ENCODE results near the gene BRIP1. TPM values are rescaled to one million over a fixed set of nuclear protein-coding genes. Genes with fewer than 3 reads are reported as not detected.

BRIP1 gene
- total and polyA plus RNA-seq, 2 experiments from 2014 or later, result 2.2 to 4.0 TPM

GRCh38 chr17:61634011-61634539 is 229.3 kb downstream of the BRIP1 start:
- no peaks in the 10 kb centered on the region for H3K4me1 ChIP-seq (ENCODE audit: insufficient read depth)
- no peak overlapping the region for H3K4me3 ChIP-seq
- H3F3A ChIP-seq (ENCODE audit: insufficient read depth), result no peaks in the 10 kb centered on the region
- in situ Hi-C loops (cut with MboI), result loop anchor here (5.0 to 25.0 kb wide), 2 partner anchors 208 to 478 kb away; no protein-coding TSS in a partner anchor
- no peaks in the 10 kb centered on the region for H3K79me2 ChIP-seq (ENCODE audit: insufficient read depth)
- no peaks in the 10 kb centered on the region for H4K20me1 ChIP-seq (ENCODE audit: insufficient read depth)
- no peaks in the 10 kb centered on the region for H3K27me3 ChIP-seq (replicated peaks; ENCODE audit: insufficient read depth)
- no peaks in the 10 kb centered on the region for H3K36me3 ChIP-seq (ENCODE audit: low read depth)
- no peak overlapping the region for H3K4me2 ChIP-seq (ENCODE audit: unreplicated experiment)
- no peak overlapping the region for H3K27ac ChIP-seq
- TF ChIP-seq EZH2phosphoT487 (IDR thresholded peaks at IDR 0.05; ENCODE audit: insufficient read depth, low read depth), result no peak
- TF ChIP-seq EZH2 (IDR thresholded peaks at IDR 0.05; ENCODE audit: insufficient read depth, poor library complexity, severe bottlenecking), result no peak
- no peaks in the 10 kb centered on the region for H3K9me2 ChIP-seq (ENCODE audit: insufficient read depth)
- DNase-seq, result no peak
- H3K9ac ChIP-seq, result no peak overlapping the region
- H3K9me3 ChIP-seq (ENCODE audit: low read depth), result no peaks in the 10 kb centered on the region
- H2AFZ ChIP-seq, result no peak overlapping the region

DNA sequence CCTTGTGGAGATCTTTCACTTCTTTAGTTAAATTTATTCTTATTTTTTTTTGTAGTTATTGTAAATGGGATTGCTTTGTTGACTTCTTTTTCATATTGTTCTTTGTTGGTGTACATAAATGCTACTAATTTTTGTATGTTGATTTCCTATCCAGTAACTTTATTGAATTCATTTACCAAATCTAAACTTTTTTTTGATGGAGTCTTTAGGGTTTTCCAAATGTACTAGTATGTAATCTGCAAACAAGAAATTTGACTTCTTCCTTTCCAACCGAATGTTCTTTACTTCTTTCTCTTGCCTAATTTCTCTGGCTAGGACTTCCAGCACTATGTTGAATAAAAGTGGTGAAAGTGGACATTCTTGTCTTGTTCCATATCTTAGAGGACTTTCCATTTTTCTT is 230.5 kb downstream of the BRIP1 start:
- in situ Hi-C loops (cut with MboI), result loop anchor here (5.0 to 25.0 kb wide), 2 partner anchors 209 to 479 kb away; no protein-coding TSS in a partner anchor
- Histone ChIP-seq H3K79me2 (ENCODE audit: insufficient read depth) (no peaks in the 10 kb centered on the region), H3K9me3 (ENCODE audit: low read depth) (no peaks in the 10 kb centered on the region), H3K4me3 (no peak overlapping the region), H3K4me2 (ENCODE audit: unreplicated experiment) (no peak overlapping the region), H3K36me3 (ENCODE audit: low read depth) (no peaks in the 10 kb centered on the region), H3F3A (ENCODE audit: insufficient read depth) (no peaks in the 10 kb centered on the region), H2AFZ (no peak overlapping the region), H3K9me2 (ENCODE audit: insufficient read depth) (no peaks in the 10 kb centered on the region), H3K27ac (no peak overlapping the region), H4K20me1 (ENCODE audit: insufficient read depth) (no peaks in the 10 kb centered on the region), H3K27me3 (replicated peaks; ENCODE audit: insufficient read depth) (0 out of 2 replicates have a peak, but pooled peaks cover 4% of the 10 kb centered on the region), H3K4me1 (ENCODE audit: insufficient read depth) (no peaks in the 10 kb centered on the region), H3K9ac (no peak overlapping the region)
- TF ChIP-seq EZH2phosphoT487 (IDR thresholded peaks at IDR 0.05; ENCODE audit: insufficient read depth, low read depth), result no peak
- TF ChIP-seq EZH2 (IDR thresholded peaks at IDR 0.05; ENCODE audit: insufficient read depth, poor library complexity, severe bottlenecking), result no peak
- 85 to 94% methylated on average over 1 of the region's 1 CpG for WGBS, 2 experiments (ENCODE audit: low coverage in 1 of 2, low lambda C conversion rate in 2 of 2, missing lambda C conversion rate in 2 of 2)
- no peak for DNase-seq

GRCh38 chr17:61631800-61632199 is 231.5 kb downstream of the BRIP1 start:
- no peaks in the 10 kb centered on the region for H3K79me2 ChIP-seq (ENCODE audit: insufficient read depth)
- H3K4me1 ChIP-seq (ENCODE audit: insufficient read depth), result no peaks in the 10 kb centered on the region
- H4K20me1 ChIP-seq (ENCODE audit: insufficient read depth), result no peaks in the 10 kb centered on the region
- no peak for TF ChIP-seq EZH2 (IDR thresholded peaks at IDR 0.05; ENCODE audit: insufficient read depth, poor library complexity, severe bottlenecking)
- TF ChIP-seq EZH2phosphoT487 (IDR thresholded peaks at IDR 0.05; ENCODE audit: insufficient read depth, low read depth), result no peak
- H3K4me3 ChIP-seq, result no peak overlapping the region
- no peaks in the 10 kb centered on the region for H3K36me3 ChIP-seq (ENCODE audit: low read depth)
- H3K9me2 ChIP-seq (ENCODE audit: insufficient read depth), result no peaks in the 10 kb centered on the region
- 0 out of 2 replicates have a peak, but pooled peaks cover 5% of the 10 kb centered on the region for H3K27me3 ChIP-seq (replicated peaks; ENCODE audit: insufficient read depth)
- WGBS, 2 experiments (ENCODE audit: low coverage in 1 of 2, low lambda C conversion rate in 2 of 2, missing lambda C conversion rate in 2 of 2), result 88 to 90% methylated on average over 1 of the region's 1 CpG
- in situ Hi-C loops (cut with MboI), result loop anchor here (5.0 to 25.0 kb wide), 2 partner anchors 211 to 481 kb away; no protein-coding TSS in a partner anchor
- H3K9me3 ChIP-seq (ENCODE audit: low read depth), result no peaks in the 10 kb centered on the region
- no peak overlapping the region for H2AFZ ChIP-seq
- H3K27ac ChIP-seq, result no peak overlapping the region
- no peaks in the 10 kb centered on the region for H3F3A ChIP-seq (ENCODE audit: insufficient read depth)
- no peak for DNase-seq
- no peak overlapping the region for H3K4me2 ChIP-seq (ENCODE audit: unreplicated experiment)
- H3K9ac ChIP-seq, result no peak overlapping the region

Small RNAs within 50 kb of the gene (small RNA-seq; reads per million reads assigned to genes)
- not detected for gene RF00019 (ENCODE audit: low read depth, low replicate concordance)

Other genes starting within 250 kb of the BRIP1 start
- 7.8 and 10.5 TPM in 2 replicates for gene INTS2, start 64.5 kb upstream of the BRIP1 start, total RNA-seq (2014; rRNA removed; shearing (Covaris generic))
- 2.9 and 3.2 TPM in 2 replicates for gene INTS2, start 64.5 kb upstream of the BRIP1 start, polyA plus RNA-seq (2016; fragmentation: Nextera tagmentation; extraction: Ambion mirVana)
- 25.2 and 51.6 TPM in 2 replicates for gene MED13, start 201.8 kb upstream of the BRIP1 start, total RNA-seq (2014; rRNA removed; shearing (Covaris generic))
- 4.3 and 4.6 TPM in 2 replicates for gene MED13, start 201.8 kb upstream of the BRIP1 start, polyA plus RNA-seq (2016; fragmentation: Nextera tagmentation; extraction: Ambion mirVana)

Measured in GM23248 (cell line).